Neural progenitor cell (in vitro differentiated cells): ENCODE data around the gene LIPG.

Experiments
- CTCF ChIP-seq: fragments of 200-600 bp; sonication (generic); IDR thresholded peaks from 2 replicates; pipeline ENCODE4 v1.5.1; 2017; ENCODE audit warnings: antibody characterized with exemption, mild to moderate bottlenecking
- EZH2 ChIP-seq: fragments of 200-600 bp; sonication (generic); IDR thresholded peaks from 2 replicates; pipeline ENCODE4 v1.6.1; 2017; ENCODE audit warnings: antibody characterized with exemption, mild to moderate bottlenecking, moderate library complexity

GRCh38 chr18:49580279-49580678, 18.4 kb downstream of the LIPG start:
- TF ChIP-seq CTCF (no peak), EZH2 (no peak)
